DND-41 (cell line): ENCODE data around the gene MAP3K5.

Experiments used
- CTCF ChIP-seq: IDR thresholded peaks from 2 replicates; pipeline ENCODE4 v1.5.1; 2012; ENCODE audit warnings: borderline replicate concordance, low read length, moderate library complexity, mild to moderate bottlenecking; ENCODE audit not compliant: poor library complexity, severe bottlenecking; ENCODE audit errors: extremely low read depth
- EZH2 ChIP-seq: IDR thresholded peaks from 3 replicates; pipeline ENCODE4 v1.6.1; 2012; ENCODE audit warnings: borderline replicate concordance, low read depth, mild to moderate bottlenecking, moderate library complexity, low read length, inconsistent platforms; ENCODE audit not compliant: severe bottlenecking

GRCh38 chr6:136627191-136627590, 165.1 kb downstream of the MAP3K5 start:
- TF ChIP-seq CTCF, result no peak
- no peak for TF ChIP-seq EZH2
